D341Med (cell line): ENCODE data around the gene PRICKLE2.
A peak's percentile ranks its signal among the peaks of the same experiment; 100 is the strongest.

ENCODE experiments used
- DNase-seq: peaks from one replicate; pipeline ENCODE4 v3.0.0; 2012; ENCODE audit warnings: low spot score

The PRICKLE2 gene

GRCh38 chr3:64220161-64220914, 4.9 kb downstream of the PRICKLE2 start:
- no peak for DNase-seq

GRCh38 chr3:64218746-64219145, 6.5 kb downstream of the PRICKLE2 start:
- no peak for DNase-seq

GRCh38 chr3:64218329-64218728, 6.9 kb downstream of the PRICKLE2 start:
- DNase-seq: no peak

GRCh38 chr3:64216274-64217147, 8.8 kb downstream of the PRICKLE2 start:
- DNase-seq: no peak

- DNase-seq: no peak
These were observed 9.7 kb downstream of the PRICKLE2 start for GRCh38 chr3:64215559-64215958.

DNA sequence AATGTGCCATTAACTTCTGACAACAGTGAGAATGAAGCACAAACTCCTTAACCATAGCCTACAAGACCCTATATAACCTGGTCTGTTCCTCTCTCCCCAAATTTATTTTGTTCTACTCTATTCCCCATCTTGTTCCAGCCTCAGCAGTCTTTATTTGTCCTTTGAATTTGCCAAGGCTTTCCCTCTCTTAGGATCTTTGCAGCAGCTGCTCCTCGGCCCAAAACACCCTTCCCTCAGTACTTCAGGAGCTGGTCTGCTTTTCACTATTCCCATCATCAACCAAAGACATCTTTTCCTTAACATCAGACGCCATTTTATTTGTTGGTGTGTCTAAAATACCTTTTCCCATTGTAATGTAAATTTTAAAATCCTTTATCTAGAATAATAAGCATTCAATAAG, 10.2 kb downstream of the PRICKLE2 start:
- no peak for DNase-seq

GRCh38 chr3:64214381-64215018, 10.8 kb downstream of the PRICKLE2 start:
- no peak for DNase-seq

- DNase-seq: no peak
These were observed 11.3 kb downstream of the PRICKLE2 start for GRCh38 chr3:64213962-64214379.

DNA sequence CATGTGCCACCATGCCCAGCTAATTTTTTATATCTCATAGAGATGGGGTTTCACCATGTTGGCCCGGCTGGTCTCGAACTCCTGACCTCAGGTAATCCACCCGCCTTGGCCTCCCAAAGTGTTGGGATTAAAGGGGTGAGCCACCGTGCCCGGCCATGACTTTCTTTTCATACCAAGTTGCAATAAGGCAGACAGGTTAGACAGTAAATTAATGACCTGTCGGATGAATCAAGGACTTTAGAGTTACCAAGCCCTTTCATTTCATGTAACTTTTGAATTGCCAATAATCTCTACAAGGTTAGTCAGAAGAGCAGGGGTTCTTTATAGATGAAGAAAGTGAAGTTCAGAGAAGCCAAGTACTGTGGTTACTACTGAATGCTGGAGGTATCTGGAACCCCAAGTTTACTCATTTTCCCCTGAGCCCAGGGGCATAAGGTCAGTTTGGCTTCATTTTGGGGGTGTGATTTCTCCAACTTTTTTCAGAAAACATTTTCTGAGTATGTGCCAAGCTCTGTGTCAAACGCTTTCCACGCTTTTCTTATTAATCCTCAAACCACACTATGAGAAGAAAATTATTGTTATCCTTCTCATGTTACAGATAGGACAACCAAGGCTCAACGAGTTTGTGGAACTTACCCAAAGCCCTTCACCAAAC, 11.9 kb downstream of the PRICKLE2 start:
- DNase-seq: no peak

DNA sequence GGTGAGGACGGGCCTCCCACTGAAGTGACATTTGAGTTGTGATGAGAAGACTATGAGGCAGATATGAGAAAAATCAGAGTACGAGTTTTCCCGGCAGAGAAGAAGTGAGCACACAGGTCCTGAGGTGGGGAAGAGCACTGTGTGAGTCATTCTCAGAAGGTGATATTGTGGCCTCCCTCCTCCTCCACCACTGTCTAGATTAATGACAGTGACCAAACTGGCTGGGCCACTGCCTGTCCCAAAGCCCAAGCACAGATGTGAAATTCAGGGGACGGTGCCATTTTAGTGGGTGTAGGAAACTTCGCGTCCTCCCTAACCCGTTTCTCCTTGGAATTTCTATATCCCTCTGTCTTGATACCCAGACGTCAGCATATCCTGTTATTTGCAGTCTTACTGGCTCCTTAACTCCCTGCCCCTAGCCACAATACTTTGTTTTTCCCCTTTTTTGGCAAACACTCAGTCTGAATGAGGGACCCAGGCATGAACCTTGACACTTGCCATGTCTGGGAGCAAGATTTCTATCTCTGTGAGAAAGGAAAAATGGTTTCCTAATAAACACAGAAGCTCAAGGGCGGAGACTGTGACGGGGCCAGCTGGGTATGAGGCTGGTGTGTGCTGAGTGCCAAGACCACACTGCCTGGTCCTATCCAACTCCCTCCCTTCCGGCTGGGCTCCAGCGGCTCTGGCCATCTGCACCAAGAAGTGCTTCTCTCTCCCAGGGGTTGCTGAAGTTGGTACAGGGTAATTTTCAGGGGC, 15.2 kb downstream of the PRICKLE2 start:
- DNase-seq: no peak

- DNase-seq: no peak
These were observed 17.8 kb downstream of the PRICKLE2 start for GRCh38 chr3:64207289-64208080.

DNA sequence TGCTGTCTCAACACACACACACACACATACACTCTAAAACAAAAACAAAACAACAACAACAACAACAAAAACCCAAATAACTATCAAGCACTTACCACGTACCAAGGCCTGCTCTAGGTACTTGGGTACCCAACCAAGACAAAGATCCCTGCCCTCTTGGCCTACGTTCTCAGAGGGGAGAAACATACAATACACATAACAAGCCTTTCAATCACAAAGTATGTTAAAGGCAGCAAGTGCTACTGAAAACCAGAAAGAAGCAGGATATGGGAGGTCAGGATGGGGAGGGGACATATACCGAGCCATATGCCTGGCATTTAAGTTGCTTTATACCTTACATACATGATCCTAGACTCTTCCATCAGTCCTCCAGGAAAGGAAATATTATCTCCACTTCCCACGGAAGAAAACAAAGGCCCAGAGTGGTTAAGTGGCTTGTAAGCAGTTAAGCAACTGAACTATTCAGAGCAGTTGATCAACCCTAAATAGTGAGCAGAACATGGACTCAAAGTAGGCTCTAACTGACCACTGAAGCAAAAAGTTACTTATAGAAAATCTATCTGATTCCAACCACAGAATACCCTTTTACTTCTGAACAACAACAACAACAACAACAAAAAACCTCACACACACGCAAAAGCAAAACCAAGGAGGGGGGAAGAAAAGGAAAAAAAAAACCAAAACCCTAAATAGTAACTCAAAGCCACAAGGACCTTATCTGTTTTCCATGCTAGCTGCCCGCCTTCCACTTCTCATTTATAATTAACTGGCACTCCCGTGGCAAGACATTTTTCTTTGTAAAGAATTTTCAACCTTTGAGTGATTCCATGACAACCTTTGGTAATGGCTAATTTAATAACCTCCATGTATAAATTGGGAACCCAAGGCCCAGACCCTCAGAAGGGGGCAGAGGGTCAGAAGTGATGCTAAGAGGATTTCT, 21.0 kb downstream of the PRICKLE2 start:
- no peak for DNase-seq

DNA sequence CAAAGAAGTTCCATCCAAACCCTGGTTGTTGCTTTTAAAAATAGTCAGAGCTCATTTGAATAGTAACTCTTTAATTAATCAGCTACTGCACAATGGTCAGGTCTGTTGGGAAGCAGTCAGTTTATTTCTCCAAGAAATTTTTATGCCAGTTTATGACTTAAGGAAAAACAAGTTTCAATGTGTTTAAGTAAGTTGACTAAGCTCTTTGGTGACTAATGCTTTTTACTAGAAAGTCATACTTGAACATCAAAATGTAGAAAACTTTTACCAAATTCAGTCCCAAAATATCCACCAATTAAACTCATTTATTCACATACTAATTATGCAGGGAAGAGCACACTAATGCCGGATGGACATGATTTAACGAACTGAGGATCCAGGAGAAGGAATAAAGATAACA, 22.1 kb downstream of the PRICKLE2 start:
- no peak for DNase-seq

GRCh38 chr3:64199932-64200331, 25.3 kb downstream of the PRICKLE2 start:
- DNase-seq: no peak

- no peak for DNase-seq
These were observed 28.9 kb downstream of the PRICKLE2 start for GRCh38 chr3:64196236-64196929.

GRCh38 chr3:64195789-64196188, 29.5 kb downstream of the PRICKLE2 start:
- no peak for DNase-seq

DNA sequence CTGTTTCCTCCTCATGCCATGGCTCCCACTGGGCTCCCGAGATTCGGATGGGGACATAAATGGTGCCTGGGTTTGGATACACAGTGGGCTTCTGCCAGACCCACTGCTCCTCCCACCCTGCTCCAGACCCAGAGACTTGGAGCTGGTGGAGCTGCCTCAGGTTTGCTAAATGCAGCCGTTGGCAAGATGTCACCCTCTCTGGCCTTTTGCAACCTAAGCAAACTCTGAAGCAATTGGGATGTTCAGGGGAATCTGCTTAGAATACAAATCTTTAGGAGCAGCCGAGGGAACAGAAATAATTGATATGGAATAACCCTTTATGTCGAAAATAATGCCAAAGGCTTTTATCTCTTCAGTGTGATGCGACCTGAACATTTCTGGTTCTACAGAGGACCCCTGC, 33.4 kb downstream of the PRICKLE2 start:
- no peak for DNase-seq

DNA sequence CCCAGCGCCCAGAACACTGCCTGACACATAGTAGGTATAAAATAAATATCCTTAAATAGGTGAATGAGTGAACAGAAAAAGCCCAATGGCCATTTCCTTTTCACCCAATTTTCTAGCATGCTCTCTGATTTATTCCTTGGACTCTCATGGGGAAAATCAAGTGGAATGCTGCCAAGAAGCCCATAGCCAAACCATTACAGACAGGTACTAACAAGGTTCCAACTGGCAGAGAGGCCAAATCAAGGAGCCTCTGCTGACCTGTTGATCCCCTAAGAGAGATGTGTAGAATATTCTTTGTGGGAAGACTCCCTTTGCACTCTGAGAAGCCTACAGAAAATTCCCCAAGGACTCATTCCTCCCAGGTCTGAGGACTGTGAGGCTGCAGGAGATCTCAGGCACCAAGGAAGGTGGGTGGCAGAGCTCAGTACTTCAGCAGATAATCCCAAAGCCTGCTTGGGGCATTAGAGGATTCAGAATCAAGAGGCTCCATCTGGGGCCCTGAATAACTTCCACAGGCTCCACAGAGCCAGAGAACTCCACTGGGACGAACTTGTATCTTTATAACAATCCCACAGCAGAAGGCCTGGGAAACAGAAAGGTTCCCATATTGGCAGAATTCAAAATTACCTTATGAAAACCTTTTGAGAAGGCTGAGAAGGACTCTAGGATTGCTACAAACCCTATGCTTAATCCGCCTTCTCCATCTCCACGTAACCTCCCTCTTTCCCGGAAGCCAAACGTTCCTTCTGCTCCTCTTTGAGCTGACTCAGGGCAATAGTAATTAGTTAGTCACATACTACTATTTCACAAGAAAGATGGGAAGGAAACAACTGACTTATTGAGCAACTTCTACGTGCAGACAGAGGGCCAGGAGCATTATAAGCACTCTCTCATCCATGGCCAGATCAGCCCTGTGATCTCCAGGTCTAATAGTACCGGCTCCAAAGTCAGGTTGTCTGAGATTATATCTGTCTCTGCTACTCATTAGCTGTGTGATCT, 34.5 kb downstream of the PRICKLE2 start:
- DNase-seq: peak; percentile 83
